Astrocyte of the cerebellum (primary cell): ENCODE measurements around the gene VN1R5.

Source experiments
- DNase-seq: peaks from one replicate; pipeline ENCODE4 v3.0.0-alpha.2; 2011; ENCODE audit warnings: low read depth
- H3K4me3 ChIP-seq: 2 replicates; pipeline ENCODE4 v1.5.1; 2011; ENCODE audit warnings: mild to moderate bottlenecking, low read depth, low read length, moderate library complexity
- CTCF ChIP-seq: IDR thresholded peaks from 2 replicates; pipeline ENCODE4 v1.5.1; 2012; ENCODE audit warnings: low read length, low read depth, moderate library complexity, mild to moderate bottlenecking; ENCODE audit errors: missing control alignments
- in situ Hi-C: cut with HindIII; loops from 2 replicates; pipeline ENCODE4 v1.10.0; 2017; ENCODE audit warnings: low sequenced_read_pairs

The VN1R5 gene

DNA sequence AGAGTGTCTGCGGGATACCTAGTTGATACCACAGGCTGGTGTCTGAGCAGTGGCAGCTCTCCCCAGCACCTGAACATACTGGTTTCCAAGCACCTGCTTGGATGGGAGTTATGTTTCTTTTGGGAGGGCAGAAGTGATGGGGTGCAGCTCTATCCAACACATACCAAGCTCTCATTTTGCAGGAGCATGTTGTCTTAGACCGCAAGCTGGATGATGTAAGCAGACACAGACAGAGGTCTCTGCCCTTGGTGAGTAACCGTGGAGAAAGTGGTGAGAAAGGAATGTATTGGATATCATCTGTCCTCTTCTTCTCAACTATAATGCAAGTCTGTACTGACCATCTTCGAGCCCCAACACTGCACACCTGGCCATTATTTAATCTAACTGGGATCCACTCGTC, 38.4 kb downstream of the VN1R5 start:
- in situ Hi-C loops, result no loop called here
- DNase-seq, result peak; percentile 68
- H3K4me3 ChIP-seq, result no peak overlapping the region
- no peak for TF ChIP-seq CTCF

- no peak overlapping the region for H3K4me3 ChIP-seq
- TF ChIP-seq CTCF, result no peak
- in situ Hi-C loops, result no loop called here
- peak; percentile 39 for DNase-seq
Observed at GRCh38 chr1:247295274-247295684, 39.4 kb downstream of the VN1R5 start.

GRCh38 chr1:247295746-247296145, 39.9 kb downstream of the VN1R5 start:
- DNase-seq, result no peak
- in situ Hi-C loops, result no loop called here
- H3K4me3 ChIP-seq, result no peak overlapping the region
- no peak for TF ChIP-seq CTCF

DNA sequence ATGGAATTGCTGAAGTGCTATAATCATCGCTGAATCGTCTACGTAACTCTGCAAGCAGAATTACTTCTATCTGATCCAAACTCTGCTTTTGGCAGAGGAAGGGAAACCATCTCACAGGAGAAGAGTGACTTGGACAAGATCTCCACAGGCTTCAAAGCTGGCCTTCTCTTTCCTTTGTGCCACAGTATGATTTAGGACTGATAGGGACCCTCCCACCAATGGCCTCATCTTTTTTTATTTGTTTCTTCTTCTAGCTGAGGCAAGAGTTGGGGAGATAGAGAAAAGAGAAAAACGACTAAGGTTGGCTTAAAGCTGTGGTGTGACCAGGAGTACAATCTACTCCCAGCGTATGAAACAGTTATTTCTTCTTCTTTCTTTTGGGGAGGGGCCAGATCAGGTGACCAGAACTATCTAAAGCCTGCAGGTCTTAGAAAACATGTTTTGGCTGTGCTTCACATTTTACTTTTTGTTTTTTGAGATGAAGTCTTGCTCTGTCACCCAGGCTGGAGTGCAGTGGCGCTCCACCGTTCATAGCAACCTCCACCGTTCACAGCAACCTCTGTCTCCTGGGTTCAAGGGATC, 40.8 kb downstream of the VN1R5 start:
- DNase-seq, result no peak
- H3K4me3 ChIP-seq, result no peak overlapping the region
- no peak for TF ChIP-seq CTCF
- in situ Hi-C loops, result no loop called here

- no peak for TF ChIP-seq CTCF
- no peak overlapping the region for H3K4me3 ChIP-seq
- in situ Hi-C loops, result no loop called here
- DNase-seq, result no peak
Observed at GRCh38 chr1:247297263-247298123, 41.6 kb downstream of the VN1R5 start.

DNA sequence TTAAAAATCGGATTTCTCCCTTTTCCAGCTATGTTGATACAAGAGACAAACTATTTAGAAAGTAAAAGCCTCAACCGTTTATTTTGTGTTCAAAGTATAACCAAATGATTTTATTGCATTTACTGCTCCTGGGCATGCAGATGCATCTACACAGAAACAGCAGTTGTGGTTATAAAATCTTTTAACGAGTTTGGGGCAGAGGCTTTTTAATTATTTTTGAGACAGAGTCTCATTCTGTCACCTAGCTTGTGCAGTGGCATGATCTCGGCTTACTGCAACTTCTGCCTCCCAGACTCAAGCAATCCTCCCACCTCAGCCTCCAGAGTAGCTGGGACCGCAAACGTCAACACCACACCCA, 42.2 kb downstream of the VN1R5 start:
- in situ Hi-C loops, result no loop called here
- no peak for DNase-seq
- H3K4me3 ChIP-seq, result no peak overlapping the region
- TF ChIP-seq CTCF, result no peak
